ENCODE results near the gene HLA-G.

HLA-G gene

GRCh38 chr6:29792123-29793035 is 35.2 kb upstream of the HLA-G start:
- peak; percentile 30 for DNase-seq (ENCODE audit: extremely low spot score)
- CTCF ChIA-PET, result no interaction called here
- POLR2A ChIA-PET, result no interaction called here
- TF ChIP-seq ELF4 (IDR thresholded peaks at IDR 0.05) (no peak), TARDBP (IDR thresholded peaks at IDR 0.05) (no peak), FOXM1 (IDR thresholded peaks at IDR 0.05; ENCODE audit: borderline replicate concordance) (no peak), CTBP1 (IDR thresholded peaks at IDR 0.05; ENCODE audit: borderline replicate concordance) (no peak), ARNT (IDR thresholded peaks at IDR 0.05) (no peak), ZNF384 (IDR thresholded peaks at IDR 0.05) (no peak), SP1 (IDR thresholded peaks at IDR 0.05) (no peak), L3MBTL2 (conservative IDR thresholded peaks at IDR 0.05) (no peak), SUZ12 (IDR thresholded peaks at IDR 0.05) (no peak)
- TF ChIP-seq, protein P1, sequence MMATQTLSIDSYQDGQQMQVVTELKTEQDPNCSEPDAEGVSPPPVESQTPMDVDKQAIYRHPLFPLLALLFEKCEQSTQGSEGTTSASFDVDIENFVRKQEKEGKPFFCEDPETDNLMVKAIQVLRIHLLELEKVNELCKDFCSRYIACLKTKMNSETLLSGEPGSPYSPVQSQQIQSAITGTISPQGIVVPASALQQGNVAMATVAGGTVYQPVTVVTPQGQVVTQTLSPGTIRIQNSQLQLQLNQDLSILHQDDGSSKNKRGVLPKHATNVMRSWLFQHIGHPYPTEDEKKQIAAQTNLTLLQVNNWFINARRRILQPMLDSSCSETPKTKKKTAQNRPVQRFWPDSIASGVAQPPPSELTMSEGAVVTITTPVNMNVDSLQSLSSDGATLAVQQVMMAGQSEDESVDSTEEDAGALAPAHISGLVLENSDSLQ (IDR thresholded peaks at IDR 0.05), result no peak

GRCh38 chr6:29793036-29793356 is 34.6 kb upstream of the HLA-G start:
- CTCF ChIA-PET, result no interaction called here
- POLR2A ChIA-PET, result no interaction called here
- TF ChIP-seq SUZ12 (IDR thresholded peaks at IDR 0.05) (no peak), CTBP1 (IDR thresholded peaks at IDR 0.05; ENCODE audit: borderline replicate concordance) (no peak), HDGF (IDR thresholded peaks at IDR 0.05; ENCODE audit: borderline replicate concordance) (no peak), BHLHE40 (IDR thresholded peaks at IDR 0.05; ENCODE audit: borderline replicate concordance) (no peak), FOXM1 (IDR thresholded peaks at IDR 0.05; ENCODE audit: borderline replicate concordance) (no peak), ARNT (IDR thresholded peaks at IDR 0.05) (no peak)
- no peak for DNase-seq (ENCODE audit: extremely low spot score)

- TF ChIP-seq LEF1 (IDR thresholded peaks at IDR 0.05; ENCODE audit: borderline replicate concordance) (no peak), FOXA1 (IDR thresholded peaks at IDR 0.05) (no peak), ZNF384 (IDR thresholded peaks at IDR 0.05) (no peak), SP1 (IDR thresholded peaks at IDR 0.05) (no peak), NFRKB (IDR thresholded peaks at IDR 0.05) (no peak), HDGF (IDR thresholded peaks at IDR 0.05; ENCODE audit: borderline replicate concordance) (no peak), FOXM1 (IDR thresholded peaks at IDR 0.05; ENCODE audit: borderline replicate concordance) (no peak), CTBP1 (IDR thresholded peaks at IDR 0.05; ENCODE audit: borderline replicate concordance) (no peak), SUZ12 (IDR thresholded peaks at IDR 0.05) (no peak), TARDBP (IDR thresholded peaks at IDR 0.05) (no peak), FOXK2 (IDR thresholded peaks at IDR 0.05) (no peak), L3MBTL2 (conservative IDR thresholded peaks at IDR 0.05) (no peak), ELF4 (IDR thresholded peaks at IDR 0.05) (no peak), ARNT (IDR thresholded peaks at IDR 0.05) (no peak), BHLHE40 (IDR thresholded peaks at IDR 0.05; ENCODE audit: borderline replicate concordance) (no peak)
- TF ChIP-seq, protein P1 (IDR thresholded peaks at IDR 0.05), result no peak
- DNase-seq (ENCODE audit: extremely low spot score), result no peak
- CTCF ChIA-PET, result no interaction called here
- POLR2A ChIA-PET, result no interaction called here
Measured at GRCh38 chr6:29793796-29794195, 33.8 kb upstream of the HLA-G start.

GRCh38 chr6:29796026-29796425 is 31.6 kb upstream of the HLA-G start:
- no peak for DNase-seq (ENCODE audit: extremely low spot score)
- TF ChIP-seq BHLHE40 (IDR thresholded peaks at IDR 0.05; ENCODE audit: borderline replicate concordance), result no peak
- no peak for TF ChIP-seq FOXA1 (IDR thresholded peaks at IDR 0.05)
- no peak for TF ChIP-seq FOXM1 (IDR thresholded peaks at IDR 0.05; ENCODE audit: borderline replicate concordance)
- no peak for TF ChIP-seq ARNT (IDR thresholded peaks at IDR 0.05)
- TF ChIP-seq NFRKB (IDR thresholded peaks at IDR 0.05), result no peak
- no peak for TF ChIP-seq TARDBP (IDR thresholded peaks at IDR 0.05)
- no peak for TF ChIP-seq CTBP1 (IDR thresholded peaks at IDR 0.05; ENCODE audit: borderline replicate concordance)
- no peak for TF ChIP-seq LEF1 (IDR thresholded peaks at IDR 0.05; ENCODE audit: borderline replicate concordance)
- no peak for TF ChIP-seq SP1 (IDR thresholded peaks at IDR 0.05)
- no peak for TF ChIP-seq SUZ12 (IDR thresholded peaks at IDR 0.05)
- TF ChIP-seq ZNF384 (IDR thresholded peaks at IDR 0.05), result no peak
- TF ChIP-seq ELF4 (IDR thresholded peaks at IDR 0.05), result no peak
- no peak for TF ChIP-seq FOXK2 (IDR thresholded peaks at IDR 0.05)
- CTCF ChIA-PET, result no interaction called here
- POLR2A ChIA-PET, result no interaction called here

DNA sequence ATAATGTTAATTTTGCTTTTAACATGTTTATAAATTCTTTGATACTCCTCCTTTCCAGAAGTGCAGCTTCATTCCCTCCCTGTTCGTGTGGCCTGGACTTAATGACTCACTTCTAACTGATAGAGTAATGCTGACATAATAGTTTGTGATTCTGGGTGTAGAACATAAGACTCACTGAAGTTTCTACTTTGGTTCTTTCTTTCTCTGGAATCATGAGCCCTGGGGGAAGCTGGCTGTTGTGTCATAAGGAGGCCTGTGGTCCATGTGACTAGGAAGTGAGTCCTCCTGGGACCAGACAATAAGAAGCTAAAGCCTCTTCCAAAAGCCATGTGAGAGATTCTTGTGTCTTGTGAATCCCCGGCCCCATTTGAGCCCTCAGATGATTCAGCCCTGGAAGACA is 30.5 kb upstream of the HLA-G start:
- TF ChIP-seq L3MBTL2 (conservative IDR thresholded peaks at IDR 0.05), result no peak
- no peak for TF ChIP-seq CTBP1 (IDR thresholded peaks at IDR 0.05; ENCODE audit: borderline replicate concordance)
- no peak for TF ChIP-seq HDGF (IDR thresholded peaks at IDR 0.05; ENCODE audit: borderline replicate concordance)
- TF ChIP-seq, protein P1 (IDR thresholded peaks at IDR 0.05), result no peak
- no peak for TF ChIP-seq ZNF384 (IDR thresholded peaks at IDR 0.05)
- TF ChIP-seq SP1 (IDR thresholded peaks at IDR 0.05), result no peak
- TF ChIP-seq ARNT (IDR thresholded peaks at IDR 0.05), result no peak
- TF ChIP-seq FOXM1 (IDR thresholded peaks at IDR 0.05; ENCODE audit: borderline replicate concordance), result no peak
- TF ChIP-seq BHLHE40 (IDR thresholded peaks at IDR 0.05; ENCODE audit: borderline replicate concordance), result no peak
- DNase-seq (ENCODE audit: extremely low spot score), result no peak
- ChIA-PET POLR2A (no interaction called here), CTCF (interaction anchor here (0.7 kb wide), 1 partner anchor 152 kb away, joined by 3 read pairs; no protein-coding TSS in a partner anchor)

GRCh38 chr6:29797966-29798365 is 29.7 kb upstream of the HLA-G start:
- DNase-seq (ENCODE audit: extremely low spot score), result no peak
- TF ChIP-seq SUZ12 (IDR thresholded peaks at IDR 0.05) (no peak), L3MBTL2 (conservative IDR thresholded peaks at IDR 0.05) (no peak), LEF1 (IDR thresholded peaks at IDR 0.05; ENCODE audit: borderline replicate concordance) (no peak), ELF4 (IDR thresholded peaks at IDR 0.05) (no peak), NFRKB (IDR thresholded peaks at IDR 0.05) (no peak), ZNF384 (IDR thresholded peaks at IDR 0.05) (no peak), SP1 (IDR thresholded peaks at IDR 0.05) (no peak), BHLHE40 (IDR thresholded peaks at IDR 0.05; ENCODE audit: borderline replicate concordance) (no peak), FOXM1 (IDR thresholded peaks at IDR 0.05; ENCODE audit: borderline replicate concordance) (no peak), CTBP1 (IDR thresholded peaks at IDR 0.05; ENCODE audit: borderline replicate concordance) (no peak), TARDBP (IDR thresholded peaks at IDR 0.05) (no peak), HDGF (IDR thresholded peaks at IDR 0.05; ENCODE audit: borderline replicate concordance) (no peak), FOXA1 (IDR thresholded peaks at IDR 0.05) (no peak), ARNT (IDR thresholded peaks at IDR 0.05) (no peak), FOXK2 (IDR thresholded peaks at IDR 0.05) (no peak)
- TF ChIP-seq, protein P1 (IDR thresholded peaks at IDR 0.05), result no peak
- ChIA-PET POLR2A (no interaction called here), CTCF (interaction anchor here (0.7 kb wide), 1 partner anchor 153 kb away, joined by 3 read pairs; no protein-coding TSS in a partner anchor)

All from HEK293T (cell line).